ENCODE measurements around the gene SIRPA.

The SIRPA gene

GRCh38 chr20:1876217-1876921 lies 18.8 kb upstream of the SIRPA start:
- no peaks in the 10 kb centered on the region for H3K36me3 ChIP-seq (ENCODE audit: control insufficient read depth, insufficient read depth, low read length)
- H3K4me1 ChIP-seq (ENCODE audit: control insufficient read depth, insufficient read depth, low read length), result peaks cover 10% of the 10 kb centered on the region
- no peak overlapping the region for H3K4me3 ChIP-seq (ENCODE audit: insufficient read depth, low read depth, low read length)
- H3K9me3 ChIP-seq (ENCODE audit: control insufficient read depth, low read length), result no peaks in the 10 kb centered on the region
- H3K27ac ChIP-seq (ENCODE audit: insufficient read depth, low read depth, low read length, poor library complexity, severe bottlenecking), result no peak overlapping the region
- WGBS, 2 experiments, result 88 to 89% methylated on average over 6 of the region's 7 CpGs
- H3K27me3 ChIP-seq (ENCODE audit: control insufficient read depth, insufficient read depth, low read length, poor library complexity, severe bottlenecking), result no peaks in the 10 kb centered on the region

GRCh38 chr20:1876975-1877608 lies 18.1 kb upstream of the SIRPA start:
- Histone ChIP-seq H3K36me3 (ENCODE audit: control insufficient read depth, insufficient read depth, low read length) (no peaks in the 10 kb centered on the region), H3K4me3 (ENCODE audit: insufficient read depth, low read depth, low read length) (no peak overlapping the region), H3K9me3 (ENCODE audit: control insufficient read depth, low read length) (no peaks in the 10 kb centered on the region), H3K4me1 (ENCODE audit: control insufficient read depth, insufficient read depth, low read length) (peaks cover 9% of the 10 kb centered on the region), H3K27ac (ENCODE audit: insufficient read depth, low read depth, low read length, poor library complexity, severe bottlenecking) (no peak overlapping the region), H3K27me3 (ENCODE audit: control insufficient read depth, insufficient read depth, low read length, poor library complexity, severe bottlenecking) (no peaks in the 10 kb centered on the region)
- 82 to 84% methylated on average over 6 to 7 of the region's 11 CpGs for WGBS, 2 experiments

GRCh38 chr20:1877609-1878200 lies 17.5 kb upstream of the SIRPA start:
- H3K9me3 ChIP-seq (ENCODE audit: control insufficient read depth, low read length), result no peaks in the 10 kb centered on the region
- WGBS, 2 experiments, result 89 to 90% methylated on average over 14 of the region's 14 CpGs
- no peaks in the 10 kb centered on the region for H3K27me3 ChIP-seq (ENCODE audit: control insufficient read depth, insufficient read depth, low read length, poor library complexity, severe bottlenecking)
- H3K4me1 ChIP-seq (ENCODE audit: control insufficient read depth, insufficient read depth, low read length), result peaks cover 9% of the 10 kb centered on the region
- H3K4me3 ChIP-seq (ENCODE audit: insufficient read depth, low read depth, low read length), result no peak overlapping the region
- no peak overlapping the region for H3K27ac ChIP-seq (ENCODE audit: insufficient read depth, low read depth, low read length, poor library complexity, severe bottlenecking)
- H3K36me3 ChIP-seq (ENCODE audit: control insufficient read depth, insufficient read depth, low read length), result no peaks in the 10 kb centered on the region

- Histone ChIP-seq H3K27ac (ENCODE audit: insufficient read depth, low read depth, low read length, poor library complexity, severe bottlenecking) (no peak overlapping the region), H3K9me3 (ENCODE audit: control insufficient read depth, low read length) (no peaks in the 10 kb centered on the region), H3K4me3 (ENCODE audit: insufficient read depth, low read depth, low read length) (no peak overlapping the region), H3K4me1 (ENCODE audit: control insufficient read depth, insufficient read depth, low read length) (peaks cover 9% of the 10 kb centered on the region), H3K27me3 (ENCODE audit: control insufficient read depth, insufficient read depth, low read length, poor library complexity, severe bottlenecking) (no peaks in the 10 kb centered on the region), H3K36me3 (ENCODE audit: control insufficient read depth, insufficient read depth, low read length) (no peaks in the 10 kb centered on the region)
- 89 to 90% methylated on average over 9 of the region's 9 CpGs for WGBS, 2 experiments
These were observed 15.8 kb upstream of the SIRPA start for GRCh38 chr20:1879369-1879768.

GRCh38 chr20:1879934-1880333 lies 15.3 kb upstream of the SIRPA start:
- Histone ChIP-seq H3K9me3 (ENCODE audit: control insufficient read depth, low read length) (no peaks in the 10 kb centered on the region), H3K36me3 (ENCODE audit: control insufficient read depth, insufficient read depth, low read length) (no peaks in the 10 kb centered on the region), H3K4me3 (ENCODE audit: insufficient read depth, low read depth, low read length) (no peak overlapping the region), H3K27me3 (ENCODE audit: control insufficient read depth, insufficient read depth, low read length, poor library complexity, severe bottlenecking) (no peaks in the 10 kb centered on the region), H3K4me1 (ENCODE audit: control insufficient read depth, insufficient read depth, low read length) (peaks cover 9% of the 10 kb centered on the region), H3K27ac (ENCODE audit: insufficient read depth, low read depth, low read length, poor library complexity, severe bottlenecking) (no peak overlapping the region)
- WGBS, 2 experiments, result 60 to 68% methylated on average over 4 of the region's 4 CpGs

GRCh38 chr20:1880529-1881239 lies 14.5 kb upstream of the SIRPA start:
- Histone ChIP-seq H3K9me3 (ENCODE audit: control insufficient read depth, low read length) (no peaks in the 10 kb centered on the region), H3K27ac (ENCODE audit: insufficient read depth, low read depth, low read length, poor library complexity, severe bottlenecking) (no peak overlapping the region), H3K4me1 (ENCODE audit: control insufficient read depth, insufficient read depth, low read length) (peaks cover 9% of the 10 kb centered on the region), H3K4me3 (ENCODE audit: insufficient read depth, low read depth, low read length) (no peak overlapping the region), H3K27me3 (ENCODE audit: control insufficient read depth, insufficient read depth, low read length, poor library complexity, severe bottlenecking) (no peaks in the 10 kb centered on the region), H3K36me3 (ENCODE audit: control insufficient read depth, insufficient read depth, low read length) (no peaks in the 10 kb centered on the region)
- 94 to 97% methylated on average over 6 of the region's 6 CpGs for WGBS, 2 experiments

GRCh38 chr20:1881240-1881835 lies 13.9 kb upstream of the SIRPA start:
- Histone ChIP-seq H3K36me3 (ENCODE audit: control insufficient read depth, insufficient read depth, low read length) (no peaks in the 10 kb centered on the region), H3K27me3 (ENCODE audit: control insufficient read depth, insufficient read depth, low read length, poor library complexity, severe bottlenecking) (no peaks in the 10 kb centered on the region)
- WGBS, 2 experiments, result 71 to 73% methylated on average over 12 of the region's 12 CpGs

GRCh38 chr20:1882026-1882425 lies 13.2 kb upstream of the SIRPA start:
- Histone ChIP-seq H3K9me3 (ENCODE audit: control insufficient read depth, low read length) (no peaks in the 10 kb centered on the region), H3K36me3 (ENCODE audit: control insufficient read depth, insufficient read depth, low read length) (no peaks in the 10 kb centered on the region), H3K27me3 (ENCODE audit: control insufficient read depth, insufficient read depth, low read length, poor library complexity, severe bottlenecking) (no peaks in the 10 kb centered on the region), H3K27ac (ENCODE audit: insufficient read depth, low read depth, low read length, poor library complexity, severe bottlenecking) (no peak overlapping the region), H3K4me1 (ENCODE audit: control insufficient read depth, insufficient read depth, low read length) (peaks cover 9% of the 10 kb centered on the region), H3K4me3 (ENCODE audit: insufficient read depth, low read depth, low read length) (no peak overlapping the region)
- 94 to 97% methylated on average over 8 of the region's 8 CpGs for WGBS, 2 experiments

More at GRCh38 chr20:1881240-1881835, 13.9 kb upstream of the SIRPA start:
- Histone ChIP-seq H3K4me1 (ENCODE audit: control insufficient read depth, insufficient read depth, low read length) (peaks cover 9% of the 10 kb centered on the region), H3K27ac (ENCODE audit: insufficient read depth, low read depth, low read length, poor library complexity, severe bottlenecking) (no peak overlapping the region), H3K4me3 (ENCODE audit: insufficient read depth, low read depth, low read length) (no peak overlapping the region), H3K9me3 (ENCODE audit: control insufficient read depth, low read length) (no peaks in the 10 kb centered on the region)

GRCh38 chr20:1883986-1884385 lies 11.2 kb upstream of the SIRPA start:
- H3K27ac ChIP-seq (ENCODE audit: insufficient read depth, low read depth, low read length, poor library complexity, severe bottlenecking), result no peak overlapping the region
- H3K27me3 ChIP-seq (ENCODE audit: control insufficient read depth, insufficient read depth, low read length, poor library complexity, severe bottlenecking), result no peaks in the 10 kb centered on the region
- H3K9me3 ChIP-seq (ENCODE audit: control insufficient read depth, low read length), result no peaks in the 10 kb centered on the region
- WGBS, 2 experiments, result 80% methylated on average over 9 of the region's 9 CpGs
- H3K36me3 ChIP-seq (ENCODE audit: control insufficient read depth, insufficient read depth, low read length), result no peaks in the 10 kb centered on the region
- H3K4me1 ChIP-seq (ENCODE audit: control insufficient read depth, insufficient read depth, low read length), result peaks cover 9% of the 10 kb centered on the region
- no peak overlapping the region for H3K4me3 ChIP-seq (ENCODE audit: insufficient read depth, low read depth, low read length)

- H3K4me3 ChIP-seq (ENCODE audit: insufficient read depth, low read depth, low read length), result no peak overlapping the region
- WGBS, 2 experiments, result 89 to 95% methylated on average over 4 of the region's 4 CpGs
- H3K36me3 ChIP-seq (ENCODE audit: control insufficient read depth, insufficient read depth, low read length), result no peaks in the 10 kb centered on the region
- no peaks in the 10 kb centered on the region for H3K9me3 ChIP-seq (ENCODE audit: control insufficient read depth, low read length)
- H3K27ac ChIP-seq (ENCODE audit: insufficient read depth, low read depth, low read length, poor library complexity, severe bottlenecking), result no peak overlapping the region
- H3K4me1 ChIP-seq (ENCODE audit: control insufficient read depth, insufficient read depth, low read length), result peaks cover under 1% of the 10 kb centered on the region
- no peaks in the 10 kb centered on the region for H3K27me3 ChIP-seq (ENCODE audit: control insufficient read depth, insufficient read depth, low read length, poor library complexity, severe bottlenecking)
These were observed 10.0 kb upstream of the SIRPA start for GRCh38 chr20:1885254-1885653.

Data from ectodermal cell (in vitro differentiated cells).